Activated CD4-positive, alpha-beta T cell treated with anti-CD3 and anti-CD28 coated beads, Interleukin-10, Interleukin-2, amounts not matched to agents 100 ng/mL and 50 ng/mL, durations not matched to agents 16 hours and 8 hours (primary cell): ENCODE results near the gene TRAM2.

ENCODE experiments used
- DNase-seq: peaks from one replicate; pipeline ENCODE4 v3.0.0-alpha.2; 2020

TRAM2 gene

GRCh38 chr6:52544602-52545405 is 32.1 kb downstream of the TRAM2 start:
- DNase-seq, result no peak

DNA sequence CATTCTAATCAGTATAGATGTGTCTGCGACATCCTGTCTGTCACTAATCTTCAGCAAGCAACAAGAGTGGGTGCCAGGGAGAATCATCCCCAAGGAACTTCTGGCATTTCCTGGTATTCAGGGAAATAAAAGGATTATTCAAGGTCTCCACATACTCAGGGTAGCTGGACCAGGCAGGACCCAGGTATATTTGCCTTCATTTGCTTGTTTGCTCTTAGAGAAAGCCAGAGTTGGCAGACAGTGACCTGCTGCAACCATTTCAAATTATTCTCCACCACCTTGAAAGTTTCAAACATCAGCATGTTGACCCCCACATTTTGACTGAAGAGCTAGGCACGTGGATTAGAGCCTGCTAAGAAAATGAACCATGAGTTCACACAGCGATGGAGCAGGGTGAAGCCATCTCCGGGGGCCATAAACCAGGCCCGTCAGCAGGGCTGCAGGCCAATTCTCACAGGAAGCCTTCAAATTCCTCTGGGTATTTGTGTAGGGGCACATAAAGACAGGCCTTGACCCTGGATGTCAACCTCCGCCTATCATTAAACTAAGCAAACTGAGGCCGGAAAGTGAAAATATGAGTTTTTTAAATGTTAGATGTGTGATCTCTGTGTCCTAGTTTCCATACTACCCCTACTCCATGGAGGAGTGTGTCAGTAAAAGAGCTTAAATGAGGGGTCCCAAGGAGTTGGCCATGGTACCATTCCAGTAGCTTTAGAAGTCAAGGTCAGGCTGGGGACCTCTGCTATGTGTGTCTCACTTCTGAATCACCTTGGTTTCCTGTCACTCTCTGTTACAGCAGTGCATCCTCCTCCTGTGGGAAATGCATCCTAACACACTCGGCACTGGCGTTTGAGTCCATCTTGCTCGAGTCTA is 32.9 kb downstream of the TRAM2 start:
- DNase-seq, result no peak

GRCh38 chr6:52543262-52543661 is 33.6 kb downstream of the TRAM2 start:
- no peak for DNase-seq

- no peak for DNase-seq
Observed at GRCh38 chr6:52541135-52541534, 35.7 kb downstream of the TRAM2 start.

DNA sequence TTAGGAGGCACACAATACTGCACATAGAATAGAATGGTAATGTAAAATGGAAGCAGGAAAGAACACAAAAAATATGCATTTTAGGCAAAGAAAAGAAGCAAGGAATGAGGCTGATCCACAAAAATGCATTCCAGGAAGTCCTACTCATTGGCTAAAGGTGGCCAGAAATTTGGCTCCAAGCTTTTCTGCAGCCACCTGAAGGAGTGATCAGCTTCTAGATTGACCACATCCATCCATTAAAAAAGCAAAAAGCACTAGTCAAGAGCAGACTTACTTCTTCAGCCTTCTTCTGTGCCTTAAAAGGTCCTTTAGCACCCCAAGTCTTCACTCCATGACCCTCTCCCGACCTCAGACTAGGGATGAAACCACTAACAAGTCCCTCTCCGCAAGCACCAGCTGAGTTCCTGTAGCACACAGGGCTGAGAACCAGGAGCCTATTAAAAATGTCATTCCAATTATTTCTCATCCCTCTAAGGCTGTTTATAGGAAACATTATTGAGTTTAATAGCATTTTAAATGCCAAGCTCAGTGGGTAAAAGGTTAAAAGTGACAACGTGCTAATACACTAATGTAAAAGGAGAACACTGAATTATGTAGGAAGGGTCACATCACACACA is 36.5 kb downstream of the TRAM2 start:
- DNase-seq, result no peak

- DNase-seq, result no peak
Observed at GRCh38 chr6:52539607-52540006, 37.3 kb downstream of the TRAM2 start.

DNA sequence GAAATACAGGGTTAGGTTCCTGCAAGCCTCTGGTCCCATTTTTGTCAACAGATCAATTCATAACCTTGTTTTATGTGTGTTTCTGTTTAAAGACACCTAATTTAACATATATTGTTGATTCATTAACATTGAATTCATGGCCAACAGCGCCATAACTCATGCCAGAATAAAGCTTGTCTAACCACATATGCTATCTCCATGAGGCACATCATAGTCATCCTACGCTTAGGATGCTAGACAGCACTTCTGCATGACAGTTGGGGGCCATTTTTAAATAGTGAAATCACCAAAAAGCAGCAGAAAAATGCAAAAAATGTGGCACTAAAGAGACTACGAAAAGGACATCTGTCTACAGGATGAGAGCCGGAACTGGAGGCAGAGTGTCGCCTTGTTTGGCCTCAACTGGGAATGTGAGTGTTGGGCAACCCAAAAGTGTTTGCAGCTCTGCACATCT is 37.9 kb downstream of the TRAM2 start:
- no peak for DNase-seq

DNA sequence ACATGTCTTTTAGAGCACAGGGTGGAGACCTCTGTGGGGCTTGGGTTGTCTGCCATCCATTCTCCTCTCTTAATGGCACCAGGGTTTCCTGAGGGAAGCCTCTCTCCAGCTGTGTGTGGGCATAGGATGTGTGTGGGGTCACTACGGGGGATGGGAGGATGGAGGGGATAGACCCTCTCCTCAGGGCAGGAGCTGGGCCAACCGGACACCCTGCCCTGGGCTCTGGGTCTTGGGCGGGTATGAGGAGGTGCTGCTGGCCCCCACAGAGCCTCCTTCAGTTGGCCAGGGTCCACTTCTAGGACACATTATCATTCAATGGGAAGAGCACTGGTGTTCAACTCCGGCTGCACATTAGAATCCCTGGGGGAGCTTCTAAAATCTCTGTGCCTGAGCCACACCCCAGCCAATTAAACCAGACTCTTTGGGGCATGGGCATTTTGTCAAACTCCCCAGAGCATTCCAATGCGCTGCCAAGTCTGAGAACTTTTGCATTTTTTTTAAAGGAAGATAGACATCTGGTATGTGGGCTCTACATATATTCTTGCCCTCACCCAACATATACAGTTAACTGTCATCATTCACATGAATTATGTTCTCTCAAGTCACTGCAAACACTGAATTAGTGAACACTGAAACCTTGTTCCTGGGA is 38.5 kb downstream of the TRAM2 start:
- DNase-seq, result no peak

DNA sequence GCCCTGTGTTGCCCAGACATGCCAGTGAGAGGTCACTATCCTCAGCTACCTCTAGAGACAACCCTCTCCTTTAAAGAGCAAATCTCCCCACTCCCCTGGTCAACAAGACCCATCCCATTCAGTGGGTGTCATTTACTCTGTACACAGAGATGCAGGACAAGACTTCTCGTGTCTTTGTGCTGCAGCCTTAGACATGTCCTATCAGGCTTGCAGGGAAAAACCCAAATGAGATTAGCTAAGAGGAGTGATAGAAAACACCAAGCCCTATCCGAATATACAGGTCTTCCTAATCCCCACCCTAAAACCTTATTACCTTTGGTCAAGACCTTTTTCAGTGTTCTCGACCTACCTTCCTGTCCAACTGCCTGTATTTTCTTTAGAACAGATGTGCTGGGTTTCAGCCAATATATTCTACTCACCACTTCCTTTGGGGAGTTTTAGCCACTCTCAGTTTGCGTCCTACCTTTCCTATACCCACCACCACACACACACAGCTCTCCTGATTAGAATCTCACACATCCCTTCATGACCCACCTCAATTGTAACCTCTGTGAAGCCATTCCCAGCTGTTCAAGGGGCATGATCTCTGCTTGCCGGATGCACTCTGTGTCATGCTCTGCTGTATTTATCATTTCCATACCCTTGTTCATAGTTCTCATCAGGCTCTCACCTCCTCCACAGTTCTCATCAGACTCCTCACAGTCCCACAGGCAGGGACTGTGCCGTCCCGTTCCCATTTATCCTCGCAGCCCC is 39.7 kb downstream of the TRAM2 start:
- peak; percentile 75 for DNase-seq

GRCh38 chr6:52536424-52536916 is 40.4 kb downstream of the TRAM2 start:
- DNase-seq, result peak; percentile 31

DNA sequence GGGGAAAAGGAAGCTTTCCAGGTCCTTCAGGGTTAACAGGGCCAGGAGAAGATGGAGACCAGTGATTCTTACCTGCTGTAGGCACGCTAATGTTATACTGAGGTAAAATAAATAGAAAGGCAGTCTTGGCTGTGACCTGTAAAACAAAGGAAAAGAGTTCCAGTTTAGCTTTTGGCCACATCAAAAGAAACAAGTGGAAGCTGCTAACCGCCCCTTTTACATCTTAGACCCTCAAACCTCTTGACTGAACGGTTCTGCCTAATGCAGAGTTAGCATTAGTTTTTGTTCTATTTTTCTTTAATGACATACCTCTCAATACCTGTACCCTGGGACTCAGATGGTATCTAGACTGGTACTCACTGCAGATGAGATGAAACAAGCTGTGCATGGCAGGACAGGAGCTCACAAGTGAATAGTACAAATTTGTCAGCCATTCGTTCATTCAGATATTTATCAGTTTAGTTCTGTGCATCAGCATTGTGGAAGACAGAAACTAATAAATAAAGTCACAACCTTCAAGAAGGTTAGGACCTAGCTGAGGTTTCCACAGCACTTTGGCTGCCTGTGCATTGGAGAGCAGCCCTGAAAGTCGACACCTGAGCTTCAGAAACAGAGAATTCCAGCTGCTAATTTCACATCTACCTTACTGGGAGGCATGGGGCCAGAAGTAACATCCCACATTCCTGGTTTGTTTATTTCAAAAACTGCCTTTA is 41.0 kb downstream of the TRAM2 start:
- DNase-seq, result no peak

DNA sequence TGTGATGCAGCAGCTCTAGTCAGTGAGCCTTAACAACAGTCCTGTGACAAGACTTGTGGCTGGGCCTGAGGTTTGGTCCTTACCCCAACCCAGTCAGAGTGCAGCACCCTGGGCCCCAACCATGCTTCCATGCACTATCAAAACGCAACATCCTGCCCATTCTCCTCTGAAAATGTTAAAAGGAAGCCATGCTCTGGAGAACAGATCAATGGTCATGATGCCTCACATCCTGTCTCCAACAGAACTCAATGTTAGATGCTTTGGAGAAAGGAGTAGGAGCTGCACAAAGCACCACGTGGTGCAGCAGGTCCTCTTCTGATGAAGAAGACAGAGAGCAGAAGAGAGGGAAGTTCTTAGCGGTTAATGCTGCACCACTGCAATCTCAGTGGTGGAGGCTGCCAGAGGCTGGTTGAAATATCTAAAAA is 41.9 kb downstream of the TRAM2 start:
- DNase-seq, result peak; percentile 80

GRCh38 chr6:52534363-52534762 is 42.5 kb downstream of the TRAM2 start:
- DNase-seq, result no peak

- no peak for DNase-seq
Observed at GRCh38 chr6:52533491-52533890, 43.4 kb downstream of the TRAM2 start.

DNA sequence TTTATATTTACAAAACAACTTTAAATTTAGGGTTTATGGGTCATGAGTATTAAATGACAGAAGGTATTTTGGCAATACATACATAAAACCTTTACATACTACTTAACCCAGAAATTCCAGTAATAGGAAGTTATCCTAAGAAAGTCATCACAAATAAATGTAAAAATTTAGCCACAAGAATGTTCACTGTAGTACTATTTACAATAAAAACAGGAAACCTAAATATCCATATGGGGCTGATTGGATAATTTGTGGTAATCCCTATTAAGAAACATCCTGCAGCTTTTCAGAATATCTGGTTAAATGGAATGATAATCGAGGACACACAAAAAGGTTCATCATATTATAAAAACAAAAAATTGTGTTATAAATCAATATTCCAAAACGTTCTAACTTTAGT is 44.4 kb downstream of the TRAM2 start:
- no peak for DNase-seq

DNA sequence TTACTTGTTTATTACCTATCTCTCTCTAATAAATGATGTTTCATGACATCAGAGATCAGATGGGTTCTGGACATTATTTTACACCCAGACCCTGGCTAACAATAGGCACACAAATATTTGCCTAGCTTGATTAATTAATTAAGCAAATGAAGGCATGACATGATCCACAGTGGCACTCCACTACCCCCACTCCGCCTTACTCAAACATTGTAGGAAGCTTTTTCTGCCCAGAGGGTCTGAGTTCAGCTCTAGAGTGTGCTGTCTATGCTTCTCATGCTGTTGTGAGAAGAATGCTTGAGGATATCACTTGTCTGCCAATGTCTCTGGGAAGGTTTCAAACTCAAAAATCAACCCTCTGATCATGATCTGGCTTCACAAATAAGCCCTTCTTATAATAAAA is 45.0 kb downstream of the TRAM2 start:
- no peak for DNase-seq

DNA sequence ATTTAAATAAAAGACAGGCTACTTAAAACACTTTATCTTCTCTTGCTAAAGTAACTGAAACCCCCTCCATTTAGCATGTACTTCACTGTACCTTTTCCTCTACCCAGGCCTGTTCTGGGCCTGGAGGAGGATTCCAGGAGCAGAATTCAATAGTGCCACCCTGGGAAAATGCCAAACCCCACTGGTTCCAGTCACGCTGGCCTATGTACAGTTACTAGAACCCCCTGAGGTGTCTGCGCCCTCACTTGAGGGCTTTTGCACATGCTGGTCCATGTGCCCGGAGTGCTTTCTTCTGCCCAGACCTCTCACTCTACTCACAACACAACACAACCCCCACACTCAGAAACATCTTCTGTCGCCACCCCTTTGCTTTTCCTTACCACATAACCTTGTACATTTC is 45.5 kb downstream of the TRAM2 start:
- no peak for DNase-seq

DNA sequence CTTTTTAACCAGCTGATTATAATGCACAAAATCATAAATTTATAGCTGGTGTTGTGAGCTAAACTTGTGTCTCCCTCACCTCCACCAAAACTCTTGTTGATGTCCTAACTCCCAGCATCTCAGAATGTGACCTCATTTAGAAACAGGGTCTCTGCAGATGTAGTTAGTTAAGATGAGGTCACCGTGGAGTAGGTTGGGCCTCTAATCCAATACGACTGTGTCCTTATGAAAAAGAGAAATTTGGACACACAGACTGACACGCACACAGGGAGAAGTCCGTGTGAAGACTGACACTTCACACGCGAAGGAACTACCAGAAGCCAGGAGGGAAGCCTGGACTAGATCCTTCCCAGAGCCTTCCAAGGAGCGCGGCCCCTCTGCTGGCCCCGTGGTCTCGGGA is 46.5 kb downstream of the TRAM2 start:
- DNase-seq, result no peak

GRCh38 chr6:52529311-52529710 is 47.5 kb downstream of the TRAM2 start:
- DNase-seq, result no peak

DNA sequence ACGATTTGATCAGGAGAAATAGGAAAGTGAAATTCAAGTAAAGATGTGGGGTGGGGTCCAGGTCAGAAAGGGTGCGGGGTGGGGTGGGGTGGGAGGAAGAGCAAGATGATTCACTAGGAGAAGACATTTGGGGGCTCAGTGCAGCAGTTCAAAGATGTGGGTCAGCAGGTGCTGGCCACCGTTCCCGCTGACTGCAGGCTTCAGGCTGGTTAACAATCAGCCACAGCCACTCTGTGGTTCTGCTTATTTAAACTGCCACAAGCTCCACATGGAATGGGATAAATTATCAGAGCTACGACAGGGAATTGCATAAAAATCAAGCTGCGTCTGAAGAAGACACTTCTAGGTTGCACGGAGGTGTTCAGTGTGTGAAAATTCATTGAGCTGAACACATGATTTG is 49.4 kb downstream of the TRAM2 start:
- no peak for DNase-seq

- DNase-seq, result no peak
Observed at GRCh38 chr6:52526634-52527033, 50.2 kb downstream of the TRAM2 start.
